ENCODE data around the gene SYT8. TPM values are rescaled to one million over a fixed set of nuclear protein-coding genes. Genes with fewer than 3 reads are reported as not detected.
A peak's percentile ranks its signal among the peaks of the same experiment; 100 is the strongest.
"Not testable (repeated sequence)": the region's sequence is repeated elsewhere in the genome, so short reads cannot be mapped to it uniquely, and the experiment has no call there.

The SYT8 gene
- total and polyA plus RNA-seq, 2 experiments from 2014 or later, result not detected

DNA sequence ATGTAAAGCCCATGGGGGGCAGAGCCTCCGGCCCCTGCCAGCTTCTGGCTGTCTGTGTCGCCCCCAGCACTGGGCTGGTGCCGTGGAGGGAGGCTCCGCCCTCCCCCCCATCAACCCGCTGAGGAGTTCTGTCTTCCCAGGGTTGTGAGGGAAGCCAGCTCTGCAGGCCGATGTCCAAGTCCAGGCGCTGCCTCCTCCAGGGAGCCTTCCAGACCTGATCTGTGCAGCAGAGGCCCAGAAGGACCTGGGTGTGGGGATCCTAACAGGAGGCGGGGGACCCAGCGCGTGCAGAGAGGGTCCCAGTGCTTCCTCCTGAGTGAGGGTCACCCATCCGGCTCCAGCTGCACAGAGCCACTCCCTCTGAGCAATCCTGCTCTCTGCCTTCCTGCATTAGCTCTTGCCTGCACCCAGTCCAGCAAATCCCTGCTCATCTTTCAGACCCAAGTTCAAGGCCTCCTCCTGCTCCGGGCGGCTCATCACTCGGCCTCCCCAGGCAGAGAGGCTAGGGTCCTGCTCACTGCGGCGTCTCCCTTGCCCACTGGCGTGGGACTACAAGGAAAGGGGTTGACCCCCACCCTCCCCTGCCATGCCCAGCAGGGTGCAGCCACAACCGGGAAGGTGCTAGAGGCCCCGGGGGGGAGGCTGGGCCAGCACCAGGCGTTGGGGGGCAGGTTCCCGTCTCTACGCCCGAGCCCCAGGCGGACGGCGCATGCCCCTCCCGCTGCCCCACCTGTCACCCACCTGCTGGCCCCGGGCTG is 40.5 kb downstream of the SYT8 start:
- Mint-ChIP-seq H3K9me3 (no peaks in the 10 kb centered on the region), H3K36me3 (ENCODE audit: low read depth) (no peaks in the 10 kb centered on the region), H3K27me3 (ENCODE audit: insufficient read depth, low read depth, poor library complexity) (peaks cover 5% of the 10 kb centered on the region), H3K27ac (no peak overlapping the region), H3K4me1 (peaks cover 2% of the 10 kb centered on the region; the same call in 2 of the 3 replicates), H3K4me3 (no peak overlapping the region)
- Histone ChIP-seq H3K4me2 (no peak overlapping the region), H3K4me3 (no peak overlapping the region), H3K27ac (ENCODE audit: low read depth) (no peak overlapping the region), H4K20me1 (replicated peaks; ENCODE audit: insufficient read depth) (no peaks in the 10 kb centered on the region), H3K79me2 (replicated peaks; ENCODE audit: insufficient read depth) (no peaks in the 10 kb centered on the region), H3F3A (replicated peaks; ENCODE audit: low read depth) (no peaks in the 10 kb centered on the region), H2AFZ (no peak overlapping the region), H3K27me3 (ENCODE audit: insufficient read depth) (no peaks in the 10 kb centered on the region), H3K36me3 (ENCODE audit: insufficient read depth) (no peaks in the 10 kb centered on the region), H3K9me2 (ENCODE audit: insufficient read depth) (no peaks in the 10 kb centered on the region), H3K4me1 (ENCODE audit: insufficient read depth) (no peaks in the 10 kb centered on the region)
- ATAC-seq (no peak), DNase-seq (ENCODE audit: low spot score) (no peak)
- TF ChIP-seq CTCF (conservative IDR thresholded peaks at IDR 0.05; ENCODE audit: low read depth in 2 of 2) (no peak), EZH2phosphoT487 (IDR thresholded peaks at IDR 0.05; ENCODE audit: unreplicated experiment) (no peak), NANOG (IDR thresholded peaks at IDR 0.05; ENCODE audit: borderline replicate concordance) (no peak), ZNF331 (CRISPR knock-in tag; IDR thresholded peaks at IDR 0.05; ENCODE audit: low read depth) (no peak)

GRCh38 chr11:1875851-1876301 is 41.1 kb downstream of the SYT8 start:
- H3K4me2 ChIP-seq; H3K4me3 Mint-ChIP-seq; H2AFZ ChIP-seq; H3F3A ChIP-seq (replicated peaks; ENCODE audit: low read depth); H4K20me1 ChIP-seq (replicated peaks; ENCODE audit: insufficient read depth); H3K4me1 ChIP-seq (ENCODE audit: insufficient read depth); H3K36me3 Mint-ChIP-seq (ENCODE audit: low read depth); H3K36me3 ChIP-seq (ENCODE audit: insufficient read depth); H3K4me3 ChIP-seq; H3K27ac Mint-ChIP-seq; H3K4me1 Mint-ChIP-seq; H3K27ac ChIP-seq (ENCODE audit: low read depth); H3K27me3 ChIP-seq (ENCODE audit: insufficient read depth); ATAC-seq; H3K9me3 Mint-ChIP-seq; DNase-seq (ENCODE audit: low spot score); H3K79me2 ChIP-seq (replicated peaks; ENCODE audit: insufficient read depth); H3K9me2 ChIP-seq (ENCODE audit: insufficient read depth); H3K27me3 Mint-ChIP-seq (ENCODE audit: insufficient read depth, low read depth, poor library complexity): not testable (repeated sequence)

DNA sequence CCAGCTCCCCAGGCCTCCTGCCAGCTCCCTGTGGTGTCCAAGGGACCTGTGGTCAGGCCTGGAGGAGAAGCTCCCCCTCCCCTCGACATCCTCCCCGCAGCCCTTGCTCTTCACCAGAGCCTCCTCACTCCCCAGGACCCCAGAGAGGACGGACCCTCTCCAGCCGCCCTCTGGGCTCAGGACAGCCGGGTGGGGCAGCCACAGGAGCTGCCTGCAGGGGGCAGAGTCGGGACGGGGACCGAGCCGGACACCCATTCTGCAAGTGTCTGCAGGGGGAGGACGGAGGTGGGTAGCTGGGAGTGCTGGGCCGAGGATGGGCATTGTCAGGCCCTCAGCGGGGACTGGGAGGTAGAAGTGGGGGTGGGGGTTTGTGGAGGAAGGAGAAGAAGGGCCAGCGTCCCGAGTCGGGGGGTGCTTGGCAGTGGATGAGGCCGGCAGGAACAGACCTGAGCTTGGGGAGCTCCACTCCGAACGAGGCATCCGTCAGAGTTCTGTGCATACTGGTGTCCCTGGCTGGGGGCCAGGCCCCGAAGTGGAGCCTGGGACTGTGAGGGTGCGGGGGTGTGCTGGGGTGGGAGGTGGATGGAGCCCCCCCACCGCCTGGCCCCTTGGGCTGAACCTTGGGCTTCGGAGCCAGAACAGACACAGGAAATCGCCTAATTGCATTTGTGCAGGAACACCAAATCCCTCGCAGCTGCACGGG is 41.7 kb downstream of the SYT8 start:
- no peak overlapping the region for H3K4me3 Mint-ChIP-seq
- Histone ChIP-seq H3K36me3 (ENCODE audit: insufficient read depth) (no peaks in the 10 kb centered on the region), H3K4me2 (no peak overlapping the region), H4K20me1 (replicated peaks; ENCODE audit: insufficient read depth) (no peaks in the 10 kb centered on the region), H3F3A (replicated peaks; ENCODE audit: low read depth) (no peaks in the 10 kb centered on the region), H3K9me2 (ENCODE audit: insufficient read depth) (no peaks in the 10 kb centered on the region), H3K27me3 (ENCODE audit: insufficient read depth) (no peaks in the 10 kb centered on the region), H3K27ac (ENCODE audit: low read depth) (no peak overlapping the region), H2AFZ (no peak overlapping the region), H3K79me2 (replicated peaks; ENCODE audit: insufficient read depth) (no peaks in the 10 kb centered on the region), H3K4me3 (no peak overlapping the region), H3K4me1 (ENCODE audit: insufficient read depth) (no peaks in the 10 kb centered on the region)
- H3K9me3 Mint-ChIP-seq, result no peaks in the 10 kb centered on the region
- DNase-seq (ENCODE audit: low spot score), result peak; percentile 74
- peak; percentile 85 for ATAC-seq
- H3K36me3 Mint-ChIP-seq (ENCODE audit: low read depth), result no peaks in the 10 kb centered on the region
- H3K27me3 Mint-ChIP-seq (ENCODE audit: insufficient read depth, low read depth, poor library complexity), result peaks cover 5% of the 10 kb centered on the region
- no peaks in the 10 kb centered on the region; the same call in 2 of the 3 replicates for H3K4me1 Mint-ChIP-seq
- H3K27ac Mint-ChIP-seq, result no peak overlapping the region
- no peak for TF ChIP-seq REST (IDR thresholded peaks at IDR 0.05; ENCODE audit: unreplicated experiment)

All from GM23338 (cell line).